KMS-11 (cell line): ENCODE measurements around the gene TMEM204.

Experiments used
- H2AFZ ChIP-seq: fragments of 200-600 bp; sonication (generic); 2 replicates; pipeline ENCODE4 v1.6.1; 2016; ENCODE audit warnings: antibody characterized with exemption, mixed run types, low read depth
- H3K27ac ChIP-seq: fragments of 200-600 bp; sonication (generic); 2 replicates; pipeline ENCODE4 v1.6.1; 2016; ENCODE audit warnings: mild to moderate bottlenecking, mixed run types
- H3K27me3 ChIP-seq: fragments of 200-600 bp; sonication (generic); 2 replicates; pipeline ENCODE4 v1.6.1; 2017; ENCODE audit warnings: mild to moderate bottlenecking, low read depth, mixed run types, moderate library complexity; ENCODE audit not compliant: insufficient read depth
- H3K36me3 ChIP-seq: fragments of 200-600 bp; sonication (generic); 2 replicates; pipeline ENCODE4 v1.6.1; 2017; ENCODE audit warnings: mild to moderate bottlenecking, mixed run types; ENCODE audit not compliant: insufficient read depth
- H3K4me1 ChIP-seq: fragments of 200-600 bp; sonication (generic); 2 replicates; pipeline ENCODE4 v1.6.1; 2016; ENCODE audit warnings: mild to moderate bottlenecking, low read depth, mixed run types; ENCODE audit not compliant: poor library complexity, severe bottlenecking
- H3K4me2 ChIP-seq: fragments of 200-600 bp; sonication (generic); 2 replicates; pipeline ENCODE4 v1.7.0; 2016; ENCODE audit warnings: mild to moderate bottlenecking, mixed run types
- H3K4me3 ChIP-seq: fragments of 200-600 bp; sonication (generic); IDR thresholded peaks from 2 replicates; pipeline ENCODE4 v1.6.1; 2017; ENCODE audit warnings: low read depth, low read length, mixed read lengths; ENCODE audit not compliant: insufficient read depth
- H3K79me2 ChIP-seq: fragments of 200-600 bp; sonication (generic); 2 replicates; pipeline ENCODE4 v1.6.1; 2016; ENCODE audit warnings: low read depth, mixed run types; ENCODE audit not compliant: insufficient read depth
- H3K9ac ChIP-seq: fragments of 200-600 bp; sonication (generic); 2 replicates; pipeline ENCODE4 v1.6.1; 2016; ENCODE audit warnings: mild to moderate bottlenecking, mixed run types
- H4K20me1 ChIP-seq: fragments of 200-600 bp; sonication (generic); 2 replicates; pipeline ENCODE4 v1.6.1; 2016; ENCODE audit warnings: mild to moderate bottlenecking, mixed run types; ENCODE audit not compliant: insufficient read depth
- CTCF ChIP-seq: fragments of 200-600 bp; sonication (generic); conservative IDR thresholded peaks from 2 replicates; pipeline ENCODE4 v1.6.1; 2017; ENCODE audit warnings: low read depth, mild to moderate bottlenecking, antibody characterized with exemption, low read length, moderate library complexity, mixed read lengths

Gene TMEM204

DNA sequence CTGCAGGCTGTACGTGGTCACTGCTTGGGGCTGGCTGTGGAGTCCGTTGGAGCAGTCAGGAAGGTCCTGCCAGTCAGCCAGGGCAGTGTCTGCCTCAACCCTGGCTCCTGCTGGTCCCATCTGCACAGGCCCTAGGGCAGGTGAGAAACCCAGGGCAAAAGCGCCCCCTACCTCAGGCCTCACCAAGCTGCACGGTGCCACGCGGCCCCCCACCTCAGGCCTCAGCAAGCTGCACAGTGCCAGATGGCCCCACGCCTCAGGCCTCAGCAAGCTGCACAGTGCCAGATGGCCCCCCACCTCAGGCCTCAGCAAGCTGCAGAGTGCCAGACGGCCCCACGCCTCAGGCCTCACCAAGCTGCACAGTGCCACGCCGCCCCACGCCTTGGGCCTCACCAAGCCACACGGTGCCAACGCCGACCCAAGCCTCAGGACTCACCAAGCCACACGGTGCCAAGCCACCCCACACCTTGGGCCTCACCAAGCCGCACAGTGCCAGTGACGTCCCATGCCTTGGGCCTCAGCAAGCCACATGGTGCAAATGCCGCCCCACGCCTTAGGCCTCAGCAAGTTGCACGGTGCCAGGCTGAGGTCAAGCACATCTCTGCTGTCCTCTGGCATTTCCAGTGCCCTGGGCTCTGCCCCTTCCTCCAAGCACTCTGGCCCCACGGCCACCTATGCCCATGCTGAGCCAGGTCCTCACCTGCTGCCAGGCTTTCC, 5.5 kb downstream of the TMEM204 start:
- H3K4me2 ChIP-seq: no peak overlapping the region
- no peak overlapping the region for H3K9ac ChIP-seq
- H3K4me3 ChIP-seq: no peak overlapping the region
- H3K27ac ChIP-seq: no peak overlapping the region
- H4K20me1 ChIP-seq: no peaks in the 10 kb centered on the region
- H2AFZ ChIP-seq: no peak overlapping the region
- TF ChIP-seq CTCF: 0 out of 2 replicates have a peak, but pooled peaks have one; percentile 13
- H3K79me2 ChIP-seq: no peaks in the 10 kb centered on the region
- no peaks in the 10 kb centered on the region for H3K4me1 ChIP-seq
- no peaks in the 10 kb centered on the region for H3K36me3 ChIP-seq
- 0 out of 2 replicates have a peak, but pooled peaks cover 4% of the 10 kb centered on the region for H3K27me3 ChIP-seq

DNA sequence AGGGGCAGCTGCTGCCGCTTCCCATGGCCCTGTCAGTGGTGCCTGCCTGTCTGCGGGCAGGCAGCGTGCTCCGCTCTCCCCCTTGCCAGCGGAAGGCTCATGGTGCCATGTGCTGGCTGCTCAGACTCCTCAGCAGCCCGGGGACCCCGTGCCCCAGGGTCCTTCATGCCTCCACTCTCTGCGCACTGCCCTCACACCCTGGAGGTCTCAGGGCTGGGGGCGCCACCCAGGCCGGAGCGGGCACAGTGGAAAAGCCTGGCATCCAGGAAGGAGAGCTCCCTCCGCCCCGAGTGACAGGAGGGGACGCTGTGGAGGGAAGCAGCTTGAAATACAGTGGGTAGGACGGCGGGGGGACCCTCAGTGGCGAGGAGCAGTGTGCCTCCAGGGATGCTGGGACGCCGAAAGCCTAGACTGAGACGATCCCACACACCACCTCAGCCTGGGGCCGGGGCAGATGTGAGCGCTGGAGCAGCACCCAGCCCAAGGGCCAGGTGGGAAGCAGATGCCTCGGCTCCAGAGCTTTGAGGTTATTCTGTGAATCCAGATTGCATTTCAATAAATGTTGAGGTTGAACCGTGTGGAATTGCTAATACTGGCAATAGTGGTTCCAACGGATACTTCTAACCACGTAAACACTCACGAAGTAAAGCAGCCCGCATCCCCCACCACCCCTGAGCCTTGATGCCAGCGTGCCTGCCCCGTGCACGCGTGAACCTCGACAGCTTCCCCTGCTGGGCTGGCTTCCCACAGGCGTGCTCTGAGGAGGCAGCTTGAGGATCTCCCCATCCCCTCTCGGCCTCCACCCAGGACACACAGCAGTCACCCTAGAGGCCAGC, 6.5 kb downstream of the TMEM204 start:
- Histone ChIP-seq H4K20me1 (no peaks in the 10 kb centered on the region), H3K9ac (no peak overlapping the region), H3K27ac (no peak overlapping the region), H3K4me3 (no peak overlapping the region), H3K36me3 (no peaks in the 10 kb centered on the region), H3K79me2 (no peaks in the 10 kb centered on the region), H3K27me3 (0 out of 2 replicates have a peak, but pooled peaks cover 4% of the 10 kb centered on the region), H3K4me1 (no peaks in the 10 kb centered on the region), H2AFZ (no peak overlapping the region), H3K4me2 (no peak overlapping the region)
- TF ChIP-seq CTCF: no peak

DNA sequence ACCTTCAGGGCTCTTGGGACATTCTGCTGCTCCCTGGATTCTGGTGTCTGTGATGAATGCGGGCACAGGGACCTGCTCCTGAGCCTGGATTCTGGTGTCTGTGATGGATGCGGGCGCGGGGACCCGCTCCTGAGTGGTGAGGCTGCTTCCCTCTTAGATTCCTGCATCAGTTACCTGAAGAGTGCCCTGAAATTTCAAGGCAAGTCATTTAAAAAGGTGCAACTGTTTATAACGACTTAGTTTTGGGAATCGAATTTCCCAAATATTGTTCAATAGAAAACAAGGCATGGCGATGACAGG, 7.0 kb downstream of the TMEM204 start:
- no peaks in the 10 kb centered on the region for H4K20me1 ChIP-seq
- no peak for TF ChIP-seq CTCF
- no peak overlapping the region for H3K9ac ChIP-seq
- H3K4me2 ChIP-seq: no peak overlapping the region
- H3K36me3 ChIP-seq: no peaks in the 10 kb centered on the region
- H3K27ac ChIP-seq: no peak overlapping the region
- no peak overlapping the region for H3K4me3 ChIP-seq
- H3K79me2 ChIP-seq: no peaks in the 10 kb centered on the region
- H3K4me1 ChIP-seq: no peaks in the 10 kb centered on the region
- H2AFZ ChIP-seq: no peak overlapping the region
- 0 out of 2 replicates have a peak, but pooled peaks cover under 1% of the 10 kb centered on the region for H3K27me3 ChIP-seq

- Histone ChIP-seq H2AFZ (no peak overlapping the region), H3K27me3 (no peaks in the 10 kb centered on the region), H3K4me3 (no peak overlapping the region), H3K9ac (no peak overlapping the region), H3K79me2 (no peaks in the 10 kb centered on the region), H4K20me1 (no peaks in the 10 kb centered on the region), H3K4me1 (no peaks in the 10 kb centered on the region), H3K4me2 (no peak overlapping the region), H3K36me3 (no peaks in the 10 kb centered on the region), H3K27ac (no peak overlapping the region)
- TF ChIP-seq CTCF: no peak
These were observed 8.1 kb downstream of the TMEM204 start for GRCh38 chr16:1541293-1542165.
